A549 (cell line): ENCODE data around the gene BAAT.

Experiments
- CEBPB ChIP-seq, 2 experiments: fragments of >200 bp in 1 of 2; sonication (Bioruptor Twin) in 1 of 2; formaldehyde crosslinking in 1 of 2; IDR thresholded peaks; 2 replicates each; pipeline ENCODE4 v1.6.1; 2012 to 2016
- CHD2 ChIP-seq: fragments of 150-350 bp; IDR thresholded peaks from 2 replicates; pipeline ENCODE4 v1.6.1; 2014; ENCODE audit warnings: low read length; ENCODE audit not compliant: partially characterized antibody
- CHD4 ChIP-seq: fragments of 200-600 bp; sonication (generic); IDR thresholded peaks from 2 replicates; pipeline ENCODE4 v1.6.1; 2016; ENCODE audit warnings: antibody characterized with exemption, mild to moderate bottlenecking, borderline replicate concordance
- EHMT2 ChIP-seq: fragments of 200-600 bp; sonication (generic); IDR thresholded peaks from 2 replicates; pipeline ENCODE4 v1.6.1; 2016; ENCODE audit warnings: antibody characterized with exemption, low read depth, mild to moderate bottlenecking, moderate library complexity
- EP300 ChIP-seq, 2 experiments: fragments of >200 bp; sonication (Bioruptor Twin); formaldehyde crosslinking; IDR thresholded peaks; 2 replicates in 1 of 2; 3 replicates in 1 of 2; pipeline ENCODE4 v1.6.1; 2016 to 2017
- HDAC2 ChIP-seq: fragments of 200-600 bp; sonication (generic); IDR thresholded peaks from 2 replicates; pipeline ENCODE4 v1.6.1; 2016
- KDM1A ChIP-seq: fragments of 200-600 bp; sonication (generic); IDR thresholded peaks from 2 replicates; pipeline ENCODE4 v1.6.1; 2016; ENCODE audit warnings: low read depth, mild to moderate bottlenecking
- MAZ ChIP-seq: fragments of 150-350 bp; IDR thresholded peaks from 2 replicates; pipeline ENCODE4 v1.6.1; 2014; ENCODE audit warnings: antibody characterized with exemption, low read depth, low read length, borderline replicate concordance
- NR3C1 ChIP-seq: fragments of >200 bp; sonication (Bioruptor Twin); formaldehyde crosslinking; IDR thresholded peaks from 3 replicates; pipeline ENCODE4 v1.6.1; 2017
- RNF2 ChIP-seq: fragments of 200-600 bp; sonication (generic); IDR thresholded peaks from 2 replicates; pipeline ENCODE4 v1.6.1; 2016; ENCODE audit warnings: low read depth, mild to moderate bottlenecking, antibody characterized with exemption, moderate library complexity, borderline replicate concordance
- TF ChIP-seq, protein P1 (sequence below): fragments of >200 bp; sonication (Bioruptor Twin); formaldehyde crosslinking; IDR thresholded peaks from 3 replicates; pipeline ENCODE4 v1.5.1; 2016
- TF ChIP-seq, protein P2 (sequence below): fragments of 450-650 bp; IDR thresholded peaks from 2 replicates; pipeline ENCODE4 v1.6.1; 2014; ENCODE audit warnings: antibody characterized with exemption

DNA sequence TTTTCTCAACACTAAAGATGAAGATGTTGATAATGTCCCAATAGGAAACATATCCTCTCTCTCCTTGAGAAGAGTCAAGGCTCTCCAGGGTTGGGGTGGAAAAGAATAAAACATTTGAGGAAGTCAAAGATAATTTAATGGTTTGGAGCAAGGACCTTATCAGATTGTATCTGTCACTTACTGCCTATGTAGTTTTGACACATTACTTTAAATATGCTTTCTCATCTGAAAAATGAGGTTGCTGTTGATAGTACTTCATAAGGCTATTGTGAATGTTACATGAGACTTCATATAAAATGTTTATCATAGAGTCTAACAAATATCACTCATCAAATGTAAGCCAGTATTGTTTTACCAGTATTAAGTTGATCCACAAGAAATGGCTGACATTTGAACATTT, 48.7 kb downstream of the BAAT start:
- TF ChIP-seq CEBPB (IDR thresholded peaks at IDR 0.05) (no peak), EP300 (IDR thresholded peaks at IDR 0.05) (no peak), EHMT2 (no peak), NR3C1 (no peak), RNF2 (no peak), CHD4 (no peak), HDAC2 (no peak), CHD2 (no peak), KDM1A (no peak), MAZ (no peak)
- TF ChIP-seq, protein P1, sequence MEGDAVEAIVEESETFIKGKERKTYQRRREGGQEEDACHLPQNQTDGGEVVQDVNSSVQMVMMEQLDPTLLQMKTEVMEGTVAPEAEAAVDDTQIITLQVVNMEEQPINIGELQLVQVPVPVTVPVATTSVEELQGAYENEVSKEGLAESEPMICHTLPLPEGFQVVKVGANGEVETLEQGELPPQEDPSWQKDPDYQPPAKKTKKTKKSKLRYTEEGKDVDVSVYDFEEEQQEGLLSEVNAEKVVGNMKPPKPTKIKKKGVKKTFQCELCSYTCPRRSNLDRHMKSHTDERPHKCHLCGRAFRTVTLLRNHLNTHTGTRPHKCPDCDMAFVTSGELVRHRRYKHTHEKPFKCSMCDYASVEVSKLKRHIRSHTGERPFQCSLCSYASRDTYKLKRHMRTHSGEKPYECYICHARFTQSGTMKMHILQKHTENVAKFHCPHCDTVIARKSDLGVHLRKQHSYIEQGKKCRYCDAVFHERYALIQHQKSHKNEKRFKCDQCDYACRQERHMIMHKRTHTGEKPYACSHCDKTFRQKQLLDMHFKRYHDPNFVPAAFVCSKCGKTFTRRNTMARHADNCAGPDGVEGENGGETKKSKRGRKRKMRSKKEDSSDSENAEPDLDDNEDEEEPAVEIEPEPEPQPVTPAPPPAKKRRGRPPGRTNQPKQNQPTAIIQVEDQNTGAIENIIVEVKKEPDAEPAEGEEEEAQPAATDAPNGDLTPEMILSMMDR: no peak
- TF ChIP-seq, protein P2, sequence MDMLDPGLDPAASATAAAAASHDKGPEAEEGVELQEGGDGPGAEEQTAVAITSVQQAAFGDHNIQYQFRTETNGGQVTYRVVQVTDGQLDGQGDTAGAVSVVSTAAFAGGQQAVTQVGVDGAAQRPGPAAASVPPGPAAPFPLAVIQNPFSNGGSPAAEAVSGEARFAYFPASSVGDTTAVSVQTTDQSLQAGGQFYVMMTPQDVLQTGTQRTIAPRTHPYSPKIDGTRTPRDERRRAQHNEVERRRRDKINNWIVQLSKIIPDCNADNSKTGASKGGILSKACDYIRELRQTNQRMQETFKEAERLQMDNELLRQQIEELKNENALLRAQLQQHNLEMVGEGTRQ: no peak
